Naive thymus-derived CD4-positive, alpha-beta T cell (primary cell): ENCODE data around the gene ARHGAP6. TPM values are rescaled to one million over a fixed set of nuclear protein-coding genes. Genes with fewer than 3 reads are reported as not detected.

Experiments
- ATAC-seq: fragments of 150-1000 bp; cut with Tn5 transposase; 2 replicates; pipeline ENCODE4 v1.10.0; 2021; ENCODE audit warnings: mild to moderate bottlenecking, moderate library complexity
- CTCF ChIA-PET: fragments of 350-600 bp; sonication (Branson Sonifier 250); formaldehyde crosslinking; loops from one replicate; lab custom pipeline; 2021; ENCODE audit warnings: antibody characterized with exemption; lab: Charles Lee
- POLR2A ChIA-PET: fragments of 350-600 bp; sonication (Branson Sonifier 250); formaldehyde crosslinking; loops from one replicate; lab custom pipeline; 2021; ENCODE audit warnings: antibody characterized with exemption, inconsistent platforms; lab: Charles Lee
- DNase-seq, 9 donors: peaks; one replicate each; pipeline versions ENCODE4 v3.0.0 to v3.0.0-alpha.2; 2020 to 2022; ENCODE audit warnings: mixed read lengths in 1 of 9
- H3K27ac ChIP-seq: one replicate; pipeline ENCODE4 v1.7.0; 2013; ENCODE audit warnings: mild to moderate bottlenecking, low read depth, low read length, moderate library complexity
- H3K27me3 ChIP-seq, 2 donors: one replicate each; pipeline ENCODE4 v1.7.0; 2013; ENCODE audit warnings: low read length in 2 of 2, mild to moderate bottlenecking in 2 of 2, moderate library complexity in 2 of 2; ENCODE audit not compliant: control insufficient read depth in 2 of 2, insufficient read depth in 2 of 2
- H3K36me3 ChIP-seq, 3 experiments: 1 replicate in 2 of 3; 2 replicates in 1 of 3; pipeline ENCODE4 v1.7.0; 2013; ENCODE audit warnings: low read length in 3 of 3, mild to moderate bottlenecking in 3 of 3, moderate library complexity in 1 of 3; ENCODE audit not compliant: insufficient read depth in 3 of 3, control insufficient read depth in 2 of 3
- H3K4me1 ChIP-seq, 2 donors: one replicate each; pipeline ENCODE4 v1.7.0; 2013; ENCODE audit warnings: low read length in 2 of 2, mild to moderate bottlenecking in 2 of 2, moderate library complexity in 1 of 2; ENCODE audit not compliant: control insufficient read depth in 2 of 2, insufficient read depth in 2 of 2
- H3K4me3 ChIP-seq: 2 replicates; pipeline ENCODE4 v1.7.0; 2013; ENCODE audit warnings: mild to moderate bottlenecking, low read length
- H3K9me3 ChIP-seq, 3 experiments: 1 replicate in 2 of 3; 2 replicates in 1 of 3; pipeline ENCODE4 v1.7.0; 2013; ENCODE audit warnings: low read length in 3 of 3; ENCODE audit not compliant: control insufficient read depth in 2 of 3
- H3K27ac Mint-ChIP-seq, 9 donors: one replicate each; pipeline ENCODE4 v1.8.0; 2020 to 2022; ENCODE audit warnings: mixed read lengths in 9 of 9, mild to moderate bottlenecking in 8 of 9, moderate library complexity in 5 of 9, inconsistent platforms in 2 of 9
- H3K27me3 Mint-ChIP-seq, 5 donors: one replicate each; pipeline ENCODE4 v1.8.0; 2021 to 2022; ENCODE audit warnings: mixed read lengths in 5 of 5, mild to moderate bottlenecking in 1 of 5
- H3K36me3 Mint-ChIP-seq, 5 donors: one replicate each; pipeline ENCODE4 v1.8.0; 2020 to 2022; ENCODE audit warnings: mixed read lengths in 5 of 5, mild to moderate bottlenecking in 3 of 5, inconsistent platforms in 1 of 5
- H3K4me1 Mint-ChIP-seq, 7 donors: one replicate each; pipeline ENCODE4 v1.8.0; 2020 to 2022; ENCODE audit warnings: mixed read lengths in 7 of 7, mild to moderate bottlenecking in 3 of 7, inconsistent platforms in 1 of 7
- H3K4me3 Mint-ChIP-seq, 10 donors: one replicate each; pipeline ENCODE4 v1.8.0; 2020 to 2022; ENCODE audit warnings: mild to moderate bottlenecking in 10 of 10, mixed read lengths in 10 of 10, moderate library complexity in 6 of 10, inconsistent platforms in 2 of 10
- H3K9me3 Mint-ChIP-seq, 11 donors: one replicate each; pipeline ENCODE4 v1.8.0; 2020 to 2022; ENCODE audit warnings: mixed read lengths in 11 of 11, mild to moderate bottlenecking in 4 of 11, inconsistent platforms in 1 of 11, moderate library complexity in 1 of 11
- intact Hi-C, 2 donors: fragments of 100-400 bp; cut with micrococcal nuclease; formaldehyde crosslinking; loops; one replicate each; pipeline ENCODE4 v1.15.1; 2023
- polyA plus RNA-seq, 2 donors: library from polyadenylated mRNA; unstranded; fragments of 300-500 nt; fragmentation: Illumina TruSeq; gene quantifications; one replicate each; pipeline ENCODE4 v1.2.3, GENCODE V29; 2021
- total RNA-seq, 6 experiments: library from RNA in 5 of 6; stranded (reverse) in 5 of 6; gene quantifications; 1 replicate in 5 of 6; 2 replicates in 1 of 6; pipeline ENCODE4 v1.2.3 and lab custom pipeline; 2021 to 2026

Gene ARHGAP6
- total and polyA plus RNA-seq, 7 experiments from 2014 or later, result 0.11 to 0.83 TPM; not detected in 5

DNA sequence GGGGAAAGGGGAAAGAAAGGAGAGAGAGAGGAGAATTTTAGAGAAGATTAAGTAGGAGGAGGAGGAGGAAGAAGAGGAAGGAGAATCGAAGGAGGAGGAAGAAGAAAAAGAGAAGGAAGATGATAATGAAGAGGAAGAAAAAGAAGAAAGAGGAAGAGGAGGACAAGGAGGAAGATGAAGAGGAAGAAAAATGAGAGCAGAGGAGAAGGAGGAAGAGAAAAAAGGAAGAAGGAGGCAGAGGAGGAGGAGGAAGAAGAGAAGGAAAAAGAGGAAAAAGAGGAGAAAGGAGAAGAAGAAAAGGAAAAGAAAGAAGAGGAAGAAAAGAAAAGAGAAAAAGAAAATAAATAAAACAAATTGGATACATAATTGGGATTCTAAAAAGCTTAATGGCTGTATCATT lies 181.4 kb downstream of the ARHGAP6 start:
- Histone ChIP-seq H3K9me3 (no peaks in the 10 kb centered on the region), H3K36me3 (no peaks in the 10 kb centered on the region), H3K4me3 (no peak overlapping the region), H3K27ac (no peak overlapping the region), H3K4me1 (no peaks in the 10 kb centered on the region), H3K27me3 (no peaks in the 10 kb centered on the region)
- Mint-ChIP-seq H3K4me3 (no peak overlapping the region), H3K4me1 (no peaks in the 10 kb centered on the region), H3K27ac (no peak overlapping the region), H3K27me3 (peaks cover 0 to 25% (median 17%) of the 10 kb centered on the region in 5 donors), H3K36me3 (no peaks in the 10 kb centered on the region), H3K9me3 (peaks cover 0 to 2% (median 0%) of the 10 kb centered on the region in 11 donors)
- POLR2A ChIA-PET, result no interaction called here
- no peak for ATAC-seq
- intact Hi-C loops, result no loop called here
- CTCF ChIA-PET, result no interaction called here
- DNase-seq, result no peak

DNA sequence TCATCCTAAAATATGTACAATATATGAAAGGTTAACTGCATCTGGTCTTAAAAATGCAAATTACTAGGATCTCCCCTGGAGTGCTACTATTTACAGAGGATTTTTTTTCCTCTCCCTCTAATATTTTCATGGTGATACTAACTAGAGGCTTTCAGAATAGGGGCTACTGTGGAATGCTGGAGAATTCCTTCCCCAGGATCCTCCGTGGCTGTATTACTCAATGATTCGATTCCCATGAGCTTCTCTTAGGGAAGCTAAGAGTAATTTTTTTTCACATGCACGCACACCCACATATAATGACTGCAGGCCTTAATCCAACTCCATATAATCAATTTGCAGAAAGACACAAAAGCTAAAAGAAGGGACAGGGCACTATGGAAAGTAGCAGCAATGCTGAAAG lies 184.7 kb downstream of the ARHGAP6 start:
- Histone ChIP-seq H3K4me3 (no peak overlapping the region), H3K9me3 (no peaks in the 10 kb centered on the region), H3K4me1 (no peaks in the 10 kb centered on the region), H3K36me3 (no peaks in the 10 kb centered on the region), H3K27me3 (no peaks in the 10 kb centered on the region), H3K27ac (no peak overlapping the region)
- no peaks in the 10 kb centered on the region for H3K9me3 Mint-ChIP-seq
- H3K27me3 Mint-ChIP-seq, result peaks cover 0 to 16% (median 12%) of the 10 kb centered on the region in 5 donors
- POLR2A ChIA-PET, result no interaction called here
- intact Hi-C loops, result no loop called here
- CTCF ChIA-PET, result no interaction called here
- no peaks in the 10 kb centered on the region for H3K4me1 Mint-ChIP-seq
- no peak overlapping the region for H3K4me3 Mint-ChIP-seq
- no peak for ATAC-seq
- DNase-seq, result no peak
- no peak overlapping the region for H3K27ac Mint-ChIP-seq
- H3K36me3 Mint-ChIP-seq, result no peaks in the 10 kb centered on the region

DNA sequence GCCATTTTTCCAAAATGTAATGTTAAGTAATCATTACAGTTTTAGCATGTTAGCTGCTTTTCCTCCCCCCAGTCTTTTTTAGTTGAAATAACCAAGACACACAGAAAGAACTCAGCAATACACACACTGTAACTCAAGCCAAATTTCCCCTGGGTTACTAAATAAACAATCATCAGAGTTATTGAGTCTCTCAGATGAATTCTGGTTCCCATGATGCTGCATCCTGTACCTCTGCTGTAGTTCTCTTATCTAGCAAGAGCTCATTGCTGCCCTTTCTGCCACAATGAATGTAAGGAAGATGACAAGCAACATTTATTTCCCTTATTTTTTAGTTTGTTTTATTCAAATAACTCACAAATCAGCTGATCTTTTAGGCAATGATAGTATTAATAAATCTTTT lies 185.1 kb downstream of the ARHGAP6 start:
- H3K27ac ChIP-seq, result no peak overlapping the region
- no peaks in the 10 kb centered on the region for H3K9me3 ChIP-seq
- intact Hi-C loops, result no loop called here
- Mint-ChIP-seq H3K4me3 (no peak overlapping the region), H3K27ac (no peak overlapping the region), H3K9me3 (no peaks in the 10 kb centered on the region), H3K36me3 (no peaks in the 10 kb centered on the region), H3K27me3 (peaks cover 0 to 16% (median 12%) of the 10 kb centered on the region in 5 donors), H3K4me1 (no peaks in the 10 kb centered on the region)
- DNase-seq (no peak), ATAC-seq (no peak)
- H3K4me3 ChIP-seq, result no peak overlapping the region
- CTCF ChIA-PET, result no interaction called here
- H3K27me3 ChIP-seq, result no peaks in the 10 kb centered on the region
- H3K36me3 ChIP-seq, result no peaks in the 10 kb centered on the region
- POLR2A ChIA-PET, result no interaction called here
- no peaks in the 10 kb centered on the region for H3K4me1 ChIP-seq

DNA sequence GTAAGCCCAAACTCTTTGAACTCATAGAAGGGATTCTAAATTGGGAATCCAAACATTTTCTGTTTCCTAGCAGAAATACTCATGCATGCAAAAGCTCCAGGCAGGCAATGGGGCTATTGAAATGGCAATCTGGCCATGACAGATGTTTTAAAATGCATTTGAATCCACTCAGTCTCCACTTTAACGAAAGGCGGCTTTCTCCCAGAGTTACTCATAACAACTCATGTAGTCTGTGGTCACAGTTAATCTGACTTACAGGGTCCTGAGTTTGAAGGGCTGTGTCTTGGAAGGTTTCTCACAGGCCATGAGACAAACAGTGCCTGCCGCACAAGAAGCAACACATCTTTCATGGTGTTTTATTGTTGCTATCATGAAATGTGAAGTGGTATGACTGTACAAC lies 186.8 kb downstream of the ARHGAP6 start:
- no peaks in the 10 kb centered on the region for H3K4me1 ChIP-seq
- peaks cover 0 to 16% (median 10%) of the 10 kb centered on the region in 5 donors for H3K27me3 Mint-ChIP-seq
- H3K36me3 ChIP-seq, result no peaks in the 10 kb centered on the region
- ChIA-PET CTCF (no interaction called here), POLR2A (no interaction called here)
- H3K4me3 Mint-ChIP-seq, result no peak overlapping the region
- H3K9me3 ChIP-seq, result no peaks in the 10 kb centered on the region
- DNase-seq (no peak), ATAC-seq (no peak)
- H3K36me3 Mint-ChIP-seq, result no peaks in the 10 kb centered on the region
- intact Hi-C loops, result no loop called here
- H3K4me3 ChIP-seq, result no peak overlapping the region
- no peak overlapping the region for H3K27ac Mint-ChIP-seq
- no peaks in the 10 kb centered on the region for H3K4me1 Mint-ChIP-seq
- H3K9me3 Mint-ChIP-seq, result no peaks in the 10 kb centered on the region
- H3K27ac ChIP-seq, result no peak overlapping the region
- no peaks in the 10 kb centered on the region for H3K27me3 ChIP-seq

DNA sequence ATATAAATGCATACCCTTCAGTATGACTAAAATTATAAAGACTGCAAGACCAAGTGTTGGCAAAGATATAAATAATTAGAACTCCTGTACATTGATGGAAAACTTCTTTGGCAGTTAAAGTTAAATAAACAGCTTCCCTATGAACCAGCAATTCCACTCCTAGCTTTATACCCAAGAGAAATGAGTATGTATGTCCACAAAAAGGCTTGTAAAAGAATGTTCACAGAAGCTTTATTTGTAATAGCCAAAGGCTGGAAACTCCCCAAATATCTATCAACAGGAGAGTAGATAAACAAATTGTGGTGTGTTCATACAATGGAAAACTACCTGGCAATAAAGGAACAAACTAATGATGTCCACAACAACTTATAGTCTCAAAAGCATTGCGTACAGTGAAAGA lies 187.7 kb downstream of the ARHGAP6 start:
- intact Hi-C loops, result no loop called here
- Histone ChIP-seq H3K27me3 (no peaks in the 10 kb centered on the region), H3K9me3 (no peaks in the 10 kb centered on the region), H3K4me1 (no peaks in the 10 kb centered on the region), H3K4me3 (no peak overlapping the region), H3K27ac (no peak overlapping the region), H3K36me3 (no peaks in the 10 kb centered on the region)
- Mint-ChIP-seq H3K4me3 (no peak overlapping the region), H3K9me3 (no peaks in the 10 kb centered on the region), H3K27me3 (peaks cover 0 to 9% (median 6%) of the 10 kb centered on the region in 5 donors), H3K27ac (no peak overlapping the region), H3K36me3 (no peaks in the 10 kb centered on the region), H3K4me1 (no peaks in the 10 kb centered on the region)
- POLR2A ChIA-PET, result no interaction called here
- ATAC-seq (no peak), DNase-seq (no peak)
- CTCF ChIA-PET, result no interaction called here

DNA sequence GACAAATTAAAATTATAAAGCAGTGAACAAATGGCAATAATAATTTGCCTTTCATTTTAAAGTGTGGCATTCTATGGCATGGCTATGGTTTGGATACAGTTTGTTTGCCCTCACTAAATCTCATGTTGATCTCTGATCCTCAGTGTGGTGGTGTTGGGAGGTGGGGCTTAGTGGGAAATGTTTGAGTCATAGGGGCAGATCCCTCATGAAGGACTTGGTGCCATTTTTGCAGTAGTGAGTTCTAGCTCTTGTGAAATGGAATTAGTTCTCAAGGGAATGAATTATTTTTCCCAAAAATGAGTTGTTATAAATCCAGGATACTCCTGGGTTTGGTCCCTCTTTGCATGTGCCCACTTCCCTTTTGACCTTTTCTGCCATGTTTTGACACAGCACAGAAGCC lies 191.1 kb downstream of the ARHGAP6 start:
- POLR2A ChIA-PET, result no interaction called here
- Mint-ChIP-seq H3K9me3 (no peaks in the 10 kb centered on the region), H3K27ac (no peak overlapping the region), H3K36me3 (no peaks in the 10 kb centered on the region), H3K4me3 (no peak overlapping the region), H3K4me1 (no peaks in the 10 kb centered on the region), H3K27me3 (peaks cover 0 to 6% (median 3%) of the 10 kb centered on the region in 5 donors)
- Histone ChIP-seq H3K4me3 (no peak overlapping the region), H3K27me3 (no peaks in the 10 kb centered on the region), H3K4me1 (no peaks in the 10 kb centered on the region), H3K36me3 (no peaks in the 10 kb centered on the region), H3K9me3 (no peaks in the 10 kb centered on the region), H3K27ac (no peak overlapping the region)
- DNase-seq (no peak), ATAC-seq (no peak)
- intact Hi-C loops, result no loop called here
- CTCF ChIA-PET, result no interaction called here

DNA sequence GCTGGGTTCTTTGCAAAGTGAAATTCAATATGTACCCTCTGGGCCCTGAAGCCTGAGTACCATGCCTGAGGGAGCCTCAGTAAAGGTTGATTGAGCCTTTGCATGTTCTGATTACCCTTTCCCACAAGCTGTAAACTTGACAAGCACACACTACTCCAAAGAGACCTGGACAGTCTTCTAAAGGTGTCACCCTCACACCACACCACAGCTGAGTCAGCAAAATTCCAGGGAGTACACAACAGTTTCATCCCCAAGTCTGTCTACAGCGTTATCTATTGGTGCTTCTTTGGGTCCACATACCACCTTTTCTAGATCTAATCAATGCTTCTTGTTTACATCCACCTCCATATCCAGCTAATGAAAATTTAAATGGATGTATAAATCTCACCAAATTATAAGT lies 191.7 kb downstream of the ARHGAP6 start:
- no peak overlapping the region for H3K4me3 Mint-ChIP-seq
- H3K27ac Mint-ChIP-seq, result no peak overlapping the region
- DNase-seq (no peak), ATAC-seq (no peak)
- Histone ChIP-seq H3K27me3 (no peaks in the 10 kb centered on the region), H3K9me3 (no peaks in the 10 kb centered on the region), H3K36me3 (no peaks in the 10 kb centered on the region), H3K4me1 (no peaks in the 10 kb centered on the region), H3K27ac (no peak overlapping the region), H3K4me3 (no peak overlapping the region)
- POLR2A ChIA-PET, result no interaction called here
- intact Hi-C loops, result no loop called here
- no peaks in the 10 kb centered on the region for H3K4me1 Mint-ChIP-seq
- H3K36me3 Mint-ChIP-seq, result no peaks in the 10 kb centered on the region
- H3K9me3 Mint-ChIP-seq, result no peaks in the 10 kb centered on the region
- H3K27me3 Mint-ChIP-seq, result peaks cover 0 to 6% (median 3%) of the 10 kb centered on the region in 5 donors
- CTCF ChIA-PET, result no interaction called here
